GM19240 (cell line): ENCODE results near the gene FOSL2.

Experiments
- DNase-seq: peaks from one replicate; pipeline ENCODE4 v3.0.0; 2011; ENCODE audit warnings: low spot score; ENCODE audit not compliant: insufficient read length

Gene FOSL2

GRCh38 chr2:28411956-28412609 is 19.4 kb downstream of the FOSL2 start:
- no peak for DNase-seq

GRCh38 chr2:28412625-28413151 is 20.0 kb downstream of the FOSL2 start:
- no peak for DNase-seq

- DNase-seq = no peak
These were observed 20.7 kb downstream of the FOSL2 start for GRCh38 chr2:28413152-28413898.

GRCh38 chr2:28413899-28414295 is 21.2 kb downstream of the FOSL2 start:
- DNase-seq = no peak

GRCh38 chr2:28414583-28414982 is 21.9 kb downstream of the FOSL2 start:
- no peak for DNase-seq

- no peak for DNase-seq
These were observed 22.4 kb downstream of the FOSL2 start for GRCh38 chr2:28415010-28415409.

GRCh38 chr2:28415715-28416114 is 23.1 kb downstream of the FOSL2 start:
- no peak for DNase-seq

- no peak for DNase-seq
These were observed 26.3 kb downstream of the FOSL2 start for GRCh38 chr2:28419003-28419402.

- DNase-seq = no peak
These were observed 27.0 kb downstream of the FOSL2 start for GRCh38 chr2:28419443-28420270.

- DNase-seq = no peak
These were observed 28.1 kb downstream of the FOSL2 start for GRCh38 chr2:28420722-28421121.

- DNase-seq = no peak
These were observed 30.5 kb downstream of the FOSL2 start for GRCh38 chr2:28422908-28423741.

GRCh38 chr2:28423856-28424605 is 31.4 kb downstream of the FOSL2 start:
- DNase-seq = no peak

- no peak for DNase-seq
These were observed 32.3 kb downstream of the FOSL2 start for GRCh38 chr2:28424799-28425463.

- no peak for DNase-seq
These were observed 32.8 kb downstream of the FOSL2 start for GRCh38 chr2:28425464-28425835.

GRCh38 chr2:28427741-28428415 is 35.2 kb downstream of the FOSL2 start:
- no peak for DNase-seq

- DNase-seq = no peak
These were observed 35.8 kb downstream of the FOSL2 start for GRCh38 chr2:28428486-28428885.

GRCh38 chr2:28429636-28430376 is 37.1 kb downstream of the FOSL2 start:
- no peak for DNase-seq

GRCh38 chr2:28430377-28430765 is 37.7 kb downstream of the FOSL2 start:
- no peak for DNase-seq
